ENCODE data around the gene NDUFAF2. TPM values are rescaled to one million over a fixed set of nuclear protein-coding genes. Genes with fewer than 3 reads are reported as not detected.

Gene NDUFAF2
- total RNA-seq, 1 donor from 2014 or later = 13.9 TPM

DNA sequence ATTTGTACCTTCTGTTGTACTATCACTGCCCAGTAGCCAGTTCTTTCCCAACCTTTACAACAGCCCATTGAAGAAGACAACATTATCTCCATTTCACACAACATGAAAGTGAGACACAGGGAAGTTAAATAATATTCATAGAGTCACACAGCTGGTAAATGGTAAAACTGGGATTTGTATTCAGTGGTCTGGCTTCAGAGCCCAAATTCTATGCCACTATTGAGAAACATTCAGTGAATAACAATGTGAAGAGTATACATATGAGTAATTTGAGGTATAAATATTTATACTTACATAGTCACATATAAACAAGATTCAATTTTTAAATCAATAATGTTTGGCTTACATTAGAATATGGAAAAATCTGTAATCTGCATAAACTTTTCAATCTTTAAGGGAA, 203.5 kb downstream of the NDUFAF2 start:
- H3K27ac Mint-ChIP-seq (ENCODE audit: unreplicated experiment) = no peak overlapping the region
- no peaks in the 10 kb centered on the region for H3K36me3 Mint-ChIP-seq (ENCODE audit: low read depth, unreplicated experiment)
- H3K4me1 Mint-ChIP-seq (ENCODE audit: unreplicated experiment) = no peaks in the 10 kb centered on the region
- TF ChIP-seq, protein P1, sequence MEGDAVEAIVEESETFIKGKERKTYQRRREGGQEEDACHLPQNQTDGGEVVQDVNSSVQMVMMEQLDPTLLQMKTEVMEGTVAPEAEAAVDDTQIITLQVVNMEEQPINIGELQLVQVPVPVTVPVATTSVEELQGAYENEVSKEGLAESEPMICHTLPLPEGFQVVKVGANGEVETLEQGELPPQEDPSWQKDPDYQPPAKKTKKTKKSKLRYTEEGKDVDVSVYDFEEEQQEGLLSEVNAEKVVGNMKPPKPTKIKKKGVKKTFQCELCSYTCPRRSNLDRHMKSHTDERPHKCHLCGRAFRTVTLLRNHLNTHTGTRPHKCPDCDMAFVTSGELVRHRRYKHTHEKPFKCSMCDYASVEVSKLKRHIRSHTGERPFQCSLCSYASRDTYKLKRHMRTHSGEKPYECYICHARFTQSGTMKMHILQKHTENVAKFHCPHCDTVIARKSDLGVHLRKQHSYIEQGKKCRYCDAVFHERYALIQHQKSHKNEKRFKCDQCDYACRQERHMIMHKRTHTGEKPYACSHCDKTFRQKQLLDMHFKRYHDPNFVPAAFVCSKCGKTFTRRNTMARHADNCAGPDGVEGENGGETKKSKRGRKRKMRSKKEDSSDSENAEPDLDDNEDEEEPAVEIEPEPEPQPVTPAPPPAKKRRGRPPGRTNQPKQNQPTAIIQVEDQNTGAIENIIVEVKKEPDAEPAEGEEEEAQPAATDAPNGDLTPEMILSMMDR (IDR thresholded peaks at IDR 0.05; ENCODE audit: unreplicated experiment) = no peak
- H3K9me3 Mint-ChIP-seq (ENCODE audit: unreplicated experiment) = no peaks in the 10 kb centered on the region
- H3K27me3 Mint-ChIP-seq (ENCODE audit: unreplicated experiment) = no peaks in the 10 kb centered on the region
- H3K4me3 Mint-ChIP-seq (ENCODE audit: unreplicated experiment) = no peak overlapping the region
- DNase-seq (ENCODE audit: low spot score) = no peak

DNA sequence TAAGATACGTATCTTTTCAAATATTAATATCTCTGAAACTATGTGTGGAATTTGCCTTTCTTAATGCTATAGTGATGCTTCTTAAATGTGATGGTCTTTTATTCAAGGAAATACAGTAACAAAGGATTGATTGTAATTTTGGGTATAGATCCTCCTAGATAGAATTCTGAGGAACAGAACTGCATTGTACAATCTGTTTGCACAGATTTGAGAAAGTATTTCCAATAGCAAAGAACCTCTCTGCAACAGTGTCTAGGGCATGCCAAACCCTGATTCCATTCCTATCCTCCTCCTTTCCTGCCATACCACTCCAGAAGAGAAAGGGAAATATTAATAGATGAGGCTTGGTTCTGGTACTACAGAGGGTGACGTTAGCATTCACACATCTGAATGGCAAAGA, 206.9 kb downstream of the NDUFAF2 start:
- peaks cover 13% of the 10 kb centered on the region for H3K36me3 Mint-ChIP-seq (ENCODE audit: low read depth, unreplicated experiment)
- DNase-seq (ENCODE audit: low spot score) = no peak
- no peaks in the 10 kb centered on the region for H3K9me3 Mint-ChIP-seq (ENCODE audit: unreplicated experiment)
- no peaks in the 10 kb centered on the region for H3K27me3 Mint-ChIP-seq (ENCODE audit: unreplicated experiment)
- no peak overlapping the region for H3K4me3 Mint-ChIP-seq (ENCODE audit: unreplicated experiment)
- no peak overlapping the region for H3K27ac Mint-ChIP-seq (ENCODE audit: unreplicated experiment)
- H3K4me1 Mint-ChIP-seq (ENCODE audit: unreplicated experiment) = no peaks in the 10 kb centered on the region
- TF ChIP-seq, protein P1 (IDR thresholded peaks at IDR 0.05; ENCODE audit: unreplicated experiment) = no peak

DNA sequence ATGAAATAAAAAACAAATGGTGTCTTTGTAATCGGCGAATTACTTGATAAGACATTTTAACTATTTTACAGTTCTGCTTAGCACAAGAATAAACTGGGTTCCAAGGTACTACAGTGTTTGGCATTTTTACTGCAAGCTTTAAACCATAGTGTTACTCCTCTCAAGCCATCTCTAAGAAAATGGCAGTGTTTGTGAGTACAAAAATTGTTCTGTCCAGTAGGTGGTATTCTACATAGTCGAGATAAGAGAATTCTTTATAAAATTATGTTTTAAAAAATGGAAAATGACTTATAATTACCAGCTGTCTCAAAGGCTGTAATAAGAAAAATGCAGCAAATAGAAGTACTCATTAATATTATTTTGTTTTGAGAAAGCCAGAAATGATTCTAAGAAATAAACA, 214.1 kb downstream of the NDUFAF2 start:
- H3K9me3 Mint-ChIP-seq (ENCODE audit: unreplicated experiment) = no peaks in the 10 kb centered on the region
- no peak for DNase-seq (ENCODE audit: low spot score)
- H3K4me1 Mint-ChIP-seq (ENCODE audit: unreplicated experiment) = peaks cover 39% of the 10 kb centered on the region
- peak overlapping the region; percentile 65 for H3K4me3 Mint-ChIP-seq (ENCODE audit: unreplicated experiment)
- H3K27ac Mint-ChIP-seq (ENCODE audit: unreplicated experiment) = no peak overlapping the region
- TF ChIP-seq, protein P1 (IDR thresholded peaks at IDR 0.05; ENCODE audit: unreplicated experiment) = no peak
- H3K27me3 Mint-ChIP-seq (ENCODE audit: unreplicated experiment) = peaks cover 9% of the 10 kb centered on the region
- peaks cover 47% of the 10 kb centered on the region for H3K36me3 Mint-ChIP-seq (ENCODE audit: low read depth, unreplicated experiment)

DNA sequence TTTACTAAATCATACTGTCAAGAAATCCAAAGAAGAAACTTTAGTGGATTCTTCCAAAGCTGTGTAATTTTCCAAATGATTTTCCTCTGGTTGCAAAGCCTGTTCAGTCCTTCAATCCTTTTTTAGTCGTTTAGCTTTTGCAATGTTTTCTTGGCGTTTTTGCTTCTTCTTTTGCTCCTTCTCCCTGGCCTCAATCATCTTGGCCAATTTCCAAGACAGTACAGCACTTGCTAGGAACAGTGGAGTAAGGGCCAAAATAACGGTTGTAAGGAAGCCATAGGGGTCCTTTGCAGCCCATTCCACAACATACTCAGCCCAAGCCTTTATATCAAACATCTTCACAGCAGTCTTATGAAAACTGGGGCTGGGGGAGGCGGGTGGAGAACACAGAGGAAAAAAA, 214.8 kb downstream of the NDUFAF2 start:
- Mint-ChIP-seq H3K4me1 (ENCODE audit: unreplicated experiment) (peaks cover 39% of the 10 kb centered on the region), H3K27ac (ENCODE audit: unreplicated experiment) (peak overlapping the region; percentile 30), H3K9me3 (ENCODE audit: unreplicated experiment) (no peaks in the 10 kb centered on the region), H3K4me3 (ENCODE audit: unreplicated experiment) (peak overlapping the region; percentile 89), H3K27me3 (ENCODE audit: unreplicated experiment) (peaks cover 9% of the 10 kb centered on the region), H3K36me3 (ENCODE audit: low read depth, unreplicated experiment) (peaks cover 43% of the 10 kb centered on the region)
- TF ChIP-seq, protein P1 (IDR thresholded peaks at IDR 0.05; ENCODE audit: unreplicated experiment) = no peak
- no peak for DNase-seq (ENCODE audit: low spot score)

DNA sequence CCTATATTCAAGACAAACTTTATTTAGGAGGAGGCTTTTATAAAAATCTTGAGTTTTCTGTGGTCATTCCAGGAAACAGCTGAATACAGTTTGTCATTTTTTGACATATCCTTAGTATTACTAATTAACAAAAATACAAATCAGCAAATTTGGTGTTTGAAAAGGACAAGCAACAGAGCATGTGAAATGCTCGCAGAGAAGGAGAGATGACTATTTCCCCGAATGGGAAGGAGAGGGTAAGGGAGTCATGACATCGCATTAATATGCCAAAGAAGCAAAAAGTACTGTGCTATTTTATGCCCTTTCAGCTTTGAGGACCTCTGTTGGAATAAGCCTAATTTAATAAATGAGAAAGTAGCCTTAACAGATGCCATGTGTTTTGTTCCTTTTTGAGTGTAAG, 215.5 kb downstream of the NDUFAF2 start:
- peaks cover 39% of the 10 kb centered on the region for H3K4me1 Mint-ChIP-seq (ENCODE audit: unreplicated experiment)
- peaks cover 41% of the 10 kb centered on the region for H3K36me3 Mint-ChIP-seq (ENCODE audit: low read depth, unreplicated experiment)
- TF ChIP-seq, protein P1 (IDR thresholded peaks at IDR 0.05; ENCODE audit: unreplicated experiment) = no peak
- no peak overlapping the region for H3K27ac Mint-ChIP-seq (ENCODE audit: unreplicated experiment)
- no peaks in the 10 kb centered on the region for H3K9me3 Mint-ChIP-seq (ENCODE audit: unreplicated experiment)
- peaks cover 9% of the 10 kb centered on the region for H3K27me3 Mint-ChIP-seq (ENCODE audit: unreplicated experiment)
- no peak for DNase-seq (ENCODE audit: low spot score)
- peak overlapping the region; percentile 89 for H3K4me3 Mint-ChIP-seq (ENCODE audit: unreplicated experiment)

Data from endothelial cell (in vitro differentiated cells).